Loucy (cell line): ENCODE results near the gene MST1R.

Experiments used
- H2AFZ ChIP-seq: fragments of 200-600 bp; sonication (generic); 2 replicates; pipeline ENCODE4 v1.6.0; 2016; ENCODE audit warnings: antibody characterized with exemption, mild to moderate bottlenecking, low read length, moderate library complexity
- H3F3A ChIP-seq: fragments of 200-600 bp; 2 replicates; pipeline ENCODE4 v1.6.0; 2016; ENCODE audit warnings: antibody characterized with exemption, low read depth, mild to moderate bottlenecking
- H3K27me3 ChIP-seq: fragments of 200-600 bp; sonication (generic); 2 replicates; pipeline ENCODE4 v1.6.1; 2014; ENCODE audit warnings: low read length, mild to moderate bottlenecking; ENCODE audit not compliant: insufficient read depth, poor library complexity, severe bottlenecking
- H3K36me3 ChIP-seq: fragments of 200-600 bp; sonication (generic); 2 replicates; pipeline ENCODE4 v1.6.1; 2016; ENCODE audit warnings: low read length; ENCODE audit not compliant: insufficient read depth
- H3K4me1 ChIP-seq: fragments of 200-600 bp; sonication (generic); 2 replicates; pipeline ENCODE4 v1.5.1; 2014; ENCODE audit warnings: low read length, mild to moderate bottlenecking; ENCODE audit not compliant: insufficient read depth, poor library complexity, severe bottlenecking
- H3K4me2 ChIP-seq: fragments of 200-600 bp; sonication (generic); 2 replicates; pipeline ENCODE4 v1.6.0; 2014; ENCODE audit warnings: antibody characterized with exemption, low read length, low read depth, mild to moderate bottlenecking; ENCODE audit not compliant: poor library complexity, severe bottlenecking
- H3K4me3 ChIP-seq: fragments of 200-600 bp; sonication (generic); 2 replicates; pipeline ENCODE4 v1.5.1; 2014; ENCODE audit warnings: low read length, mild to moderate bottlenecking, mixed read lengths; ENCODE audit not compliant: poor library complexity, severe bottlenecking
- H3K79me2 ChIP-seq: fragments of 200-600 bp; sonication (generic); 2 replicates; pipeline ENCODE4 v1.6.1; 2014; ENCODE audit warnings: low read length; ENCODE audit not compliant: insufficient read depth
- H3K9ac ChIP-seq: fragments of 200-600 bp; sonication (generic); 2 replicates; pipeline ENCODE4 v1.6.0; 2014; ENCODE audit warnings: mild to moderate bottlenecking, low read depth, low read length, moderate library complexity; ENCODE audit not compliant: poor library complexity, severe bottlenecking
- H3K9me2 ChIP-seq: fragments of 200-600 bp; sonication (generic); replicated peaks from 2 replicates; pipeline ENCODE4 v1.6.1; 2016; ENCODE audit warnings: low read depth, low read length, mixed read lengths
- H3K9me3 ChIP-seq: fragments of 200-600 bp; sonication (generic); 2 replicates; pipeline ENCODE4 v1.6.1; 2014; ENCODE audit warnings: mild to moderate bottlenecking, antibody characterized with exemption, low read length, low read depth; ENCODE audit not compliant: insufficient read depth
- H4K20me1 ChIP-seq: fragments of 200-600 bp; sonication (generic); 2 replicates; pipeline ENCODE4 v1.6.0; 2014; ENCODE audit warnings: antibody characterized with exemption, low read length, mild to moderate bottlenecking; ENCODE audit not compliant: insufficient read depth, poor library complexity, severe bottlenecking
- EZH2phosphoT487 ChIP-seq: fragments of 200-600 bp; IDR thresholded peaks from 2 replicates; pipeline ENCODE4 v1.6.1; 2018; ENCODE audit warnings: antibody characterized with exemption, mild to moderate bottlenecking, moderate library complexity, borderline replicate concordance
- TF ChIP-seq, protein P1 (sequence below): fragments of 200-600 bp; sonication (generic); conservative IDR thresholded peaks from 2 replicates; pipeline ENCODE4 v1.5.1; 2014; ENCODE audit warnings: mild to moderate bottlenecking, antibody characterized with exemption, low read length

The MST1R gene

DNA sequence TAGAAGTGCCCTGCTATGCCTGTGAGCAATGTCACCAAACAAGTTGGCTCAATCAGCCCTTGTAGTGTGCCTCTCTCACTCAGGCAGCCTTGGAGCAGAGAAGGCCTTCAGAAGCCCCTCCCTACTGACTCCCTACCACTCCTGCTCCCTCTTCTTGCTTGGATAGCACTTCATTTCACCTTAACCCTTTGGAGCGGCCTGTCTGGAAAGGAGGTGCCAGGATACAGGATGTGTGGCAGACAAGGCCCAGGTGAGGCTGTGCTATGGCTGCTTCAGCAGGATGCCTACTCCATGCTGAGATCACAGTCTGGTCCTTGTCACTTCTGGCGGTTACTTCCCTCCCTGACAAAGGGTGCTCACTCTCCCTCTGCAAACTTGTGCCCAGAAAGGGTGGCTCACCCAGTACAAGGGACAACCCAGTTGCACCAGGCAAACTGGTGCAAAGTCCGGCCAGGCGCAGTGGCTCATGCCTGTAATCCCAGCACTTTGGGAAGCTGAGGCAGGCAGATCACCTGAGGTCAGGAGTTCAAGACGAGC, 24.9 kb upstream of the MST1R start:
- Histone ChIP-seq H3K9ac (peak overlapping the region; percentile 68), H3K9me2 (no peaks in the 10 kb centered on the region), H3K4me2 (peak overlapping the region; percentile 82), H3K9me3 (no peaks in the 10 kb centered on the region), H3K36me3 (no peaks in the 10 kb centered on the region), H3K79me2 (peaks cover 5% of the 10 kb centered on the region; the same call in 1 of the 2 replicates), H2AFZ (no peak overlapping the region), H3K4me3 (peak overlapping the region; percentile 79), H3K27me3 (no peaks in the 10 kb centered on the region), H3F3A (no peaks in the 10 kb centered on the region; the same call in 1 of the 2 replicates), H4K20me1 (no peaks in the 10 kb centered on the region), H3K4me1 (peaks cover 27% of the 10 kb centered on the region)
- TF ChIP-seq EZH2phosphoT487, result no peak
- TF ChIP-seq, protein P1, sequence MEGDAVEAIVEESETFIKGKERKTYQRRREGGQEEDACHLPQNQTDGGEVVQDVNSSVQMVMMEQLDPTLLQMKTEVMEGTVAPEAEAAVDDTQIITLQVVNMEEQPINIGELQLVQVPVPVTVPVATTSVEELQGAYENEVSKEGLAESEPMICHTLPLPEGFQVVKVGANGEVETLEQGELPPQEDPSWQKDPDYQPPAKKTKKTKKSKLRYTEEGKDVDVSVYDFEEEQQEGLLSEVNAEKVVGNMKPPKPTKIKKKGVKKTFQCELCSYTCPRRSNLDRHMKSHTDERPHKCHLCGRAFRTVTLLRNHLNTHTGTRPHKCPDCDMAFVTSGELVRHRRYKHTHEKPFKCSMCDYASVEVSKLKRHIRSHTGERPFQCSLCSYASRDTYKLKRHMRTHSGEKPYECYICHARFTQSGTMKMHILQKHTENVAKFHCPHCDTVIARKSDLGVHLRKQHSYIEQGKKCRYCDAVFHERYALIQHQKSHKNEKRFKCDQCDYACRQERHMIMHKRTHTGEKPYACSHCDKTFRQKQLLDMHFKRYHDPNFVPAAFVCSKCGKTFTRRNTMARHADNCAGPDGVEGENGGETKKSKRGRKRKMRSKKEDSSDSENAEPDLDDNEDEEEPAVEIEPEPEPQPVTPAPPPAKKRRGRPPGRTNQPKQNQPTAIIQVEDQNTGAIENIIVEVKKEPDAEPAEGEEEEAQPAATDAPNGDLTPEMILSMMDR, result no peak

DNA sequence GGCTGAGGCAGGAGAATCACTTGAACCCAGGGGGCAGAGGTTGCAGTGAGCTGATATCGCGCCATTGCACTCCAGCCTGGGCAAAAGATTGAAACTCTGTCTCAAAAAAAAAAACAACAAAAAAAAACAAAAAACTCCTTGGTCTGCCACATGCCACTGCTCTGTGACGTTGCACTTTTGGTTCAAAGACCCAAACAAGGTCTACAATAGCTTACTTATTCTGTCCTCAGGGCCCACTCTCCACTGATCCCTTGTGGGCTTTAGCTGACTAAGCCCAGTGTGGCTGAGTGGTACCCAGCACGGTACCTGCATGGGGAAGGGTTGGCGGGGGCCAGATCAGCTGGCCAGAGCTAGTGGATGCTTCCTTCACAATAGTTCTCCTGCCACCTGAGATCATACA, 24.1 kb upstream of the MST1R start:
- Histone ChIP-seq H3K9me3 (no peaks in the 10 kb centered on the region), H3K4me2 (peak overlapping the region; percentile 82), H3F3A (no peaks in the 10 kb centered on the region; the same call in 1 of the 2 replicates), H3K4me1 (peaks cover 27% of the 10 kb centered on the region), H3K36me3 (no peaks in the 10 kb centered on the region), H3K79me2 (peaks cover 5% of the 10 kb centered on the region; the same call in 1 of the 2 replicates), H3K4me3 (no peak overlapping the region), H2AFZ (no peak overlapping the region), H3K27me3 (no peaks in the 10 kb centered on the region), H3K9me2 (no peaks in the 10 kb centered on the region), H3K9ac (peak overlapping the region; percentile 68), H4K20me1 (no peaks in the 10 kb centered on the region)
- TF ChIP-seq, protein P1, result no peak
- TF ChIP-seq EZH2phosphoT487, result no peak

DNA sequence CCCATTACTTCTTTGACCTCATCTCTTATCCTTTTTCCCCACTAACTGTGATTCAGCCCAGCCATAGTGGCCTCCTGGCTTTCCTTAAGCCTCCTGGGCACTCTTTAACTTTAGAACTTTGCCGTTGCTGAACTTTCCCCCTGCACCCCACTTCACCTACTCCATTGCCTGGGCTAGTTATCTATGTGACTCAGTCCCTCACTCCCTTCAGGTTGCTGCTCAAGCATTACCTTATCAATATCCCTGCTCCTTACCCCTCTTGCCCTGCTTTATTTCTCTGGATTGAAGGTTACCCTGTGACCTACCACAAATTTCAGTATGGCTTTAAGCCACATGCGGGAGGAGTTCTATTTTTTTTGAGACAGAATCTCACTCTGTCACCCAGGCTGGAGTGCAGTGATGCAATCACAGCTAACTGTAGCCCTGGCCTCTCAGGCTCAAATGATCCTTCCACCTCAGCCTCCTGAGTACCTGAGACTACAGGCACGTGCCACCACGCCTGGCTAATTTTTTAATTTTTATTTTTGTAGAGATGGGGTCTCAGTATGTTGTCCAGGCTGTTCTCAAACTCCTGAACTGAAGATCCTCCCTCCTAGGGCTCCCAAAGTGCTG, 22.6 kb upstream of the MST1R start:
- TF ChIP-seq EZH2phosphoT487, result no peak
- TF ChIP-seq, protein P1, result no peak
- Histone ChIP-seq H3K4me1 (peaks cover 25% of the 10 kb centered on the region), H2AFZ (no peak overlapping the region), H3K9me3 (no peaks in the 10 kb centered on the region), H3K9me2 (no peaks in the 10 kb centered on the region), H3K79me2 (peaks cover 5% of the 10 kb centered on the region; the same call in 1 of the 2 replicates), H3K4me3 (no peak overlapping the region), H3K4me2 (no peak overlapping the region), H4K20me1 (no peaks in the 10 kb centered on the region), H3K36me3 (no peaks in the 10 kb centered on the region), H3K27me3 (no peaks in the 10 kb centered on the region), H3K9ac (no peak overlapping the region), H3F3A (no peaks in the 10 kb centered on the region; the same call in 1 of the 2 replicates)
